ENCODE data around the gene PTPRF.

Gene PTPRF

GRCh38 chr1:43582162-43582566, 51.5 kb downstream of the PTPRF start:
- DNase-seq (ENCODE audit: low read depth) = peak; percentile 92

DNA sequence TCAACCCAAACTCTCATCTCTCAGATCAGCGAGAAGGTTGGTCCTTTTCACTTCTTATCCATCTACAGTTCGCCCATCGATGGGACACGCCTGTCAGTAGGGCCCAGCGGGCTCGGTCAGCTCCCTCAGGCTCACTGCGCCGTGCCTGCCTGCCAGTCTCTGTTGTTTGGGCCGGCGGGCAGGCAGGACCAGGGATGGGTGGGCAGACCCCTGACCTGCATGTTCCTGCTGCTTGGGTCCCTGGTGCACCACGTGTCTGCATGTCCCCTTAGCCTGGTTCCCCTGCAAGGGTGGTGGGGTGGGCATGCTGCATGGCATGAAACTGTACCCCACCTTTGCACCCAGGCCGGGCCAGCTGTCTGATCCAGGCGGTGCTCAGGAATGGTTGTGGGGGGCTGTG, 52.4 kb downstream of the PTPRF start:
- DNase-seq (ENCODE audit: low read depth) = no peak

DNA sequence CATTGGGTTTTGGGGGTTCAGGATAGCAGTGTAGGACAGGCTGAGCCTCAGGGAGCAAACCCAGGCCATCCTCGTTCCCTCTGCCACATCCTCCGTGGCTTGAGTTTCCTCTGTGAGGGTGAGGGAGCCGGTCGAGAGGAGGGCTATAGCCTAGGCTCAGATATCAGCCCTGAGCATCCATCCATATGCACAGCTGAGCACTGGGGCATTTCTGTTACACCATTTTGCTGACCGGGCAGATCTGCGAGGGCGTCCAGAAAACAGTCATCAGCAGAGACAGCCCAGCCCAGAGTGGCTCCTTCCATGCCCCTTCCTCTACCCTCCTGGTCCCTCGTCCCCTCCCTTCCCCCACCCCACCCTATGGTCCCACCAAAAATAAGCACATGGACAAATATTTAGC, 53.5 kb downstream of the PTPRF start:
- DNase-seq (ENCODE audit: low read depth) = no peak

GRCh38 chr1:43585557-43585956, 54.9 kb downstream of the PTPRF start:
- DNase-seq (ENCODE audit: low read depth) = no peak

DNA sequence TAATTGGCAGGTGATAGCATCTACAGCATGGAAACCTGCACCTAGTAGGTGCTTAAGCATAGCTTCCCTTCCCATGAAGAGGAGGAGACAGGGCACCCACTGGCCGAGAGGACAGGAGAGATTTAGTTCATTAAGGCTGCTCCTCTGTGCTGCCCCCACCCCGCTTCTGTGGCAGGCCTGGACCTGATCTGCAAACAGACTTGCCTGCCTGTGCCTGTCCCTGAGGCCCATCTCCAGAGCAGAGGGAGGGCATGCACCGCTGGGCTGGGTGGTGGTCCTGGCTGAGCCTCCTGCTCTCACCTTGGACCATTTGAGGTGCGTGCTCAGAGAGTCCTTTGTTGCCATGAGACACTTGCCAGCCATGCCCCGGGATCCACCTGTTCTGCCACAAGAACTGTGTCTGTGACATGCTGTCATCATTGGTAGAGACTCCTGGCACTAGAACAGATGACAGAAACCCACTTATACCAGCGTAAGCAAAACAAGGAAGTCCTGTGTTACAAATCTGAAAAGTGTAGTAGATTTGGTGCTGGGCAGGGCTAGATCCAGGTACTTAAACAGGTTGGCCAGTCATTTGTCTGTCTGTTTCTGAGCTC, 55.6 kb downstream of the PTPRF start:
- DNase-seq (ENCODE audit: low read depth) = no peak

- DNase-seq (ENCODE audit: low read depth) = no peak
Observed at GRCh38 chr1:43587001-43587400, 56.3 kb downstream of the PTPRF start.

GRCh38 chr1:43587594-43587993, 56.9 kb downstream of the PTPRF start:
- DNase-seq (ENCODE audit: low read depth) = peak; percentile 68

DNA sequence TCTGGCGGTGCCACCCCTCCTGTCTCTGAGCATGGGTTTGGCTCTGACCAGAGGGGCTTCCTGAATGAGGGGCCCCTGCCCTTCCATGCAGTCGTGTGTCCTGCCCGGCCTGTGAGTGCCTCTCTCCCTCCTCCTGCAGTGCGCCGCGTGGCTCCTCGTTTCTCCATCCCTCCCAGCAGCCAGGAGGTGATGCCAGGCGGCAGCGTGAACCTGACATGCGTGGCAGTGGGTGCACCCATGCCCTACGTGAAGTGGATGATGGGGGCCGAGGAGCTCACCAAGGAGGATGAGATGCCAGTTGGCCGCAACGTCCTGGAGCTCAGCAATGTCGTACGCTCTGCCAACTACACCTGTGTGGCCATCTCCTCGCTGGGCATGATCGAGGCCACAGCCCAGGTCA, 57.9 kb downstream of the PTPRF start:
- no peak for DNase-seq (ENCODE audit: low read depth)

GRCh38 chr1:43590388-43590925, 59.8 kb downstream of the PTPRF start:
- no peak for DNase-seq (ENCODE audit: low read depth)

- DNase-seq (ENCODE audit: low read depth) = no peak
Observed at GRCh38 chr1:43591181-43591580, 60.5 kb downstream of the PTPRF start.

DNA sequence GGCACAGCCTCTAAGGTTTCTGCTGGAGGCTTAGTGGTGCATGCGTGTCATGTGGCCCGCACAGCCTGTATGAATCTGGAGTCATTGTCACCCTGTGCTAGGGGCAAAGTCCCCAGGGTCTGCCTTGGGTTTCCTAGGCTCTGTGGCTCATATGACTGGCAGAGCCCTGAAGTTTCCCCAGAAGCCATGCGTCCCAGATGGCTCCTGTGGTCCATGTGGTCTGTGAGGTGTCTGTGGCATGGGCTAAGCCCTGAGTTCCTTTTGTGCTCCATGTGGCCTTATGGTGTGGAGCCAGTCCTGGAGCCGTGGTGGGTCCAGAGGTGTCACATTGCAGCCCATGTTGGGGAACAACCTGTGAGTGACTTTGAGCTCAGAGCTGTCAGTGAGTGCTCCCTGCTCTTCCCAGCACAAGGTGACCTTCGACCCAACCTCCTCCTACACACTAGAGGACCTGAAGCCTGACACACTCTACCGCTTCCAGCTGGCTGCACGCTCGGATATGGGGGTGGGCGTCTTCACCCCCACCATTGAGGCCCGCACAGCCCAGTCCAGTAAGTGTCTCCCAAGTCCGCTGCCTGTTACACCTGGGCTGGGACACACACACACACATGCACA, 61.5 kb downstream of the PTPRF start:
- DNase-seq (ENCODE audit: low read depth) = no peak

DNA sequence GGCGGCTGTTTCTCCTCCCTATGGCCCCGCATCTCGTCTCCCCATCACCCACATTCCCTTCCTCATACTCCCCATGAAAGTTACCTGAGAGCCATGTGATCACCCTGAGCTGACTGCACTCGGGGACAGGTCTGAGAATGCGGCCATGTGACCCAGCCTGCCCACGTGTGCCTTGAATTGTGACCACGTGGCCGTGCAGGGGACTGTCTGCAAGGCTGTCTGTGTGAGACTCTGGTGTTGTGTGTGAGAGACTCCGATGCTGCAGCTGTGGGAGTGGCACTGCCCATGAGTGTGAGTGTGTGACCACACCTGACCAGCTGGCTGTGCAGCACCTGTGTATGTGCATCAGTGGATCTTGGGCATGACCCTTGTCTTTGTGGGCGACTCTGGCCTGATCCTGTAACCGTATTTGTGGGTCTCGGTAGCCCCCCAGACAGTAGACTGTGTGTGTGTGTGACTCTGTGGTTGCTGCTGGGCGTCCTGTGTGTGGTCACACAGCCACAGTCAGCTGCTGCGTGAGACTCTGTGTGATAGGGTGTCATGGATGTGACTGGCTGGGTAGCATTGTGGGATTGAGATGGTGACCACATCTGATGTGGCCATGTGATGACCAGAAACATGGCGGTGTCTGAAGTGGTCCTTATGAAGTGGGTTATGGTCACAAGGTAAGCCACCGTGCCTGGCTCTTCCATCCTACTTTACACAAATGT, 62.4 kb downstream of the PTPRF start:
- DNase-seq (ENCODE audit: low read depth) = no peak

- no peak for DNase-seq (ENCODE audit: low read depth)
Observed at GRCh38 chr1:43596579-43596978, 65.9 kb downstream of the PTPRF start.

DNA sequence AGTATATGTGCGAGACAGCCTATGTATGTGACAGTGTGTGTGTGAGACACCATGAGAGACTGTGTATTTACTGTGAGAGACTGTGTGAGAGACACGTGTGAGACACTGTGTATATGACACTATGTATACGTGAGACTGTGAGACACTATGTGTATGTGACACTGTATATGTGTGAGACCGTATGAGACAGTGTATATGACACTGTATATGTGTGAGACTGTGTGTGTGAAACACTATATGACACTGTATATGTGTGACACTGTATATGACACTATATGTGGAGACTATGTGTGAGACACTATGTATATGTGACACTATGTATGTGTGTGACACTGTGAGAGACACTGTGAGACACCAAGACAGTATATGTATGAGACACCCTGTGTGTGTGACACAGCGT, 66.3 kb downstream of the PTPRF start:
- DNase-seq (ENCODE audit: low read depth) = no peak

DNA sequence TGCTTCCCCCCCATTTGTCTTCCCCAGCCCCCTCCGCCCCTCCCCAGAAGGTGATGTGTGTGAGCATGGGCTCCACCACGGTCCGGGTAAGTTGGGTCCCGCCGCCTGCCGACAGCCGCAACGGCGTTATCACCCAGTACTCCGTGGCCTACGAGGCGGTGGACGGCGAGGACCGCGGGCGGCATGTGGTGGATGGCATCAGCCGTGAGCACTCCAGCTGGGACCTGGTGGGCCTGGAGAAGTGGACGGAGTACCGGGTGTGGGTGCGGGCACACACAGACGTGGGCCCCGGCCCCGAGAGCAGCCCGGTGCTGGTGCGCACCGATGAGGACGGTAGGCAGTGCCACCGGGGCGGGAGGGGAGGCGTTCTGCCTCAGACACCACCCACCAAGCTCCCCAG, 67.0 kb downstream of the PTPRF start:
- no peak for DNase-seq (ENCODE audit: low read depth)

DNA sequence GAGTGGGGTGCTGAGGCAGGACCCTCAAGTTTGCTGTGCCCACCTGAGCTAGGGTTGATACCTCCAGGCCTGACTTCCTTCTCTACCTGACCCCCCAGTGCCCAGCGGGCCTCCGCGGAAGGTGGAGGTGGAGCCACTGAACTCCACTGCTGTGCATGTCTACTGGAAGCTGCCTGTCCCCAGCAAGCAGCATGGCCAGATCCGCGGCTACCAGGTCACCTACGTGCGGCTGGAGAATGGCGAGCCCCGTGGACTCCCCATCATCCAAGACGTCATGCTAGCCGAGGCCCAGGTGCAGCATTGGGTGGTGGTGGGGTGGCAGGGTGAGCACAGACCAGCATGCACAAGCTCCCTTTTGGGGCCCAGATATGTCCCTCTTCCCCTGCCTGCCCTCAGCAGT, 67.9 kb downstream of the PTPRF start:
- no peak for DNase-seq (ENCODE audit: low read depth)

DNA sequence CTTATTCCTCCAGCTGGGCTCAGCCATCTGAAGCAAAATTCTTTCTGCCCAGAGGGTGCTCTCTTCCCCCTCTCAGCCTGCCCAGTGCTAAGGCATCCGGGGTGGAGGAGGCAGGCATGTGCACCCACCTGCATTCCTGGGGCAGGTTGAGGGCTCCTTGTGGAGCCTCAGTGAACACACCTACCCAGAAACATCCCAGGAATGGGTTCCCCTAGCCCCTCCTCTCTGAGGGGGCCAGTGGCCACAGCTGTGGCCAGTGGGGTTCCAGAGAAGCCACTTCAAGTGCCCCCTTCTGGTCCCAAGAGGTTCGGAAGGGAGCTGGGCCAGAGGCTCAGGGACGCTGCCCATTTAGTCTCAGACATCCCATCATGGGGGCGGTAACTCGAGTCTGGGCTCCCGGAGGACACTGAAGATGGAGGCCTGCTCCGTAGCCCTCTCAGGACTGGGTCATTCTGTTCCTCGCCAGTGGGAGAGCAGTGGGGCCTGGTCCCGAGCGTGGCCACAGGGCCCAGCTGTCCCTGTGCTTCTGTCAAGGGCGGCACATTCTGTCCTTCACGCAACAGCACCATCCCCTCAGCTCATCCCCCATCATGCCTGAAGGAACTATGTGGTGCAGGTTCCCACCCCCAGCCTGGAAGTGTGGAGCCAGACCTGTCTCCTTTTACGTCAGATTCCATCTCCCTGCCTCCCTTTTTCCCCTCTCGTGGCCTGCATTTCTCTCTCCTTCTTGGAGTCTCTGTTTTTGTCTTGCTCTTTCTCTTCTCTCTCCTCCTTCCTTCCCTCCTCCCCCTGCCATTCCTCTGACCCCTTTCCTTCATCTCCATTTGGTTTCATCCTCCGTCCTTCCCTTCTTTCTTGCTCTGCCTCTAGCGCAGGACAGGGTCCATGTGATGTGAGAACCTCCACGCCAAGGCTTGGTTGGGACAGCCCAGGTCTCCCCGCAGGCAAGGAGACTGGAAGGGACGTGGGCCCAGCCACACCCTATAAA, 69.6 kb downstream of the PTPRF start:
- DNase-seq (ENCODE audit: low read depth) = no peak

- DNase-seq (ENCODE audit: low read depth) = no peak
Observed at GRCh38 chr1:43602990-43603389, 72.3 kb downstream of the PTPRF start.

- no peak for DNase-seq (ENCODE audit: low read depth)
Observed at GRCh38 chr1:43604192-43604591, 73.5 kb downstream of the PTPRF start.

GRCh38 chr1:43605157-43605556, 74.5 kb downstream of the PTPRF start:
- DNase-seq (ENCODE audit: low read depth) = no peak

DNA sequence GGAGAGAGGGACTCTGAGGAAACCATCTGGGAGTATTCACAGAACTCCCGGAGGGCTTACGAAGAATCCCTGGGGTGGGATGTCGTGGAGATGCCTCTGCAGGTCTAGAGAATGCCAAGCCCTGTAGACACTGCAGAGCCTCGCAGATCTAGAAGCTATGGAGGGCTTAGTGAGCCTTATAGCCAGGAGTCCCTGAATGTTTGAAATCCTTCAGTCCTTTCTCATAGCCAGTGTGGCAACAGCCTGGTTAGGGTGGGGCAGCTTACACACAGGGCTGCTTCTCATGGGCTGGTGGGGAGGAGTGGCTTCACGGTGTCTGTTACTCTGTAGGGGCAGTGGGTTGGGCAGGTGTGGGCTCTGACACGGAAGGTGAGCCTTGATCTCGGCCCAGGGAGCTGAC, 75.1 kb downstream of the PTPRF start:
- DNase-seq (ENCODE audit: low read depth) = peak; percentile 18

- DNase-seq (ENCODE audit: low read depth) = no peak
Observed at GRCh38 chr1:43606624-43607023, 75.9 kb downstream of the PTPRF start.

All from EH (cell line).